SK-N-SH (cell line): ENCODE results near the gene PLPPR5. TPM values are rescaled to one million over a fixed set of nuclear protein-coding genes. Genes with fewer than 3 reads are reported as not detected.
A peak's percentile ranks its signal among the peaks of the same experiment; 100 is the strongest.

ENCODE experiments used
- CTCF ChIA-PET: fragments of 300-600, 350-600 bp; formaldehyde crosslinking; extraction: SDS; loops from one replicate; lab custom pipeline; 2021; lab: Yijun Ruan, JAX
- POLR2A ChIA-PET: fragments of 350-600 bp; sonication (Branson Sonifier 250); formaldehyde crosslinking; extraction: SDS; loops from one replicate; lab custom pipeline; 2020; ENCODE audit warnings: antibody characterized with exemption, inconsistent platforms; lab: Yijun Ruan, JAX
- DNase-seq: peaks from one replicate; pipeline ENCODE4 v3.0.0; 2012
- H2AFZ ChIP-seq: fragments of 200-600 bp; sonication (generic); 2 replicates; pipeline ENCODE4 v1.8.1; 2016; ENCODE audit warnings: antibody characterized with exemption, mild to moderate bottlenecking, low read depth
- H3F3A ChIP-seq: fragments of 200-600 bp; sonication (generic); replicated peaks from 2 replicates; pipeline ENCODE3; 2016; ENCODE audit warnings: antibody characterized with exemption, mild to moderate bottlenecking; ENCODE audit not compliant: insufficient read depth
- H3K27ac ChIP-seq, 2 experiments: fragments of 200-500 bp in 1 of 2; fragments of 200-600 bp in 1 of 2; sonication (Bioruptor generic) in 1 of 2; sonication (generic), shearing (Covaris generic) in 1 of 2; 2 replicates each; pipeline versions ENCODE4 v1.5.1 to v1.6.1; 2014 to 2016; ENCODE audit warnings: low read depth in 2 of 2, inconsistent platforms in 1 of 2, low read length in 1 of 2, mild to moderate bottlenecking in 1 of 2, mixed read lengths in 1 of 2
- H3K27me3 ChIP-seq: fragments of 200-600 bp; sonication (generic), shearing (Covaris generic); 2 replicates; pipeline ENCODE4 v1.6.1; 2016; ENCODE audit warnings: mixed run types; ENCODE audit not compliant: insufficient read depth
- H3K36me3 ChIP-seq, 2 experiments: fragments of 200-500 bp in 1 of 2; fragments of 200-600 bp in 1 of 2; sonication (Bioruptor generic) in 1 of 2; sonication (generic) in 1 of 2; replicated peaks in 1 of 2; 2 replicates each; pipeline versions ENCODE3 to v1.5.1; 2014 to 2016; ENCODE audit warnings: low read length in 1 of 2, mild to moderate bottlenecking in 1 of 2; ENCODE audit not compliant: insufficient read depth in 2 of 2, control insufficient read depth in 1 of 2
- H3K4me1 ChIP-seq, 2 experiments: fragments of 200-500 bp in 1 of 2; fragments of 200-600 bp in 1 of 2; sonication (Bioruptor generic) in 1 of 2; sonication (generic), shearing (Covaris generic) in 1 of 2; 2 replicates each; pipeline versions ENCODE4 v1.5.1 to v1.6.1; 2014 to 2016; ENCODE audit warnings: low read depth in 1 of 2, low read length in 1 of 2, mixed run types in 1 of 2; ENCODE audit not compliant: insufficient read depth in 2 of 2, control insufficient read depth in 1 of 2
- H3K4me2 ChIP-seq: fragments of 200-600 bp; sonication (generic), shearing (Covaris generic); 2 replicates; pipeline ENCODE4 v1.6.1; 2017; ENCODE audit warnings: mixed run types
- H3K4me3 ChIP-seq, 2 experiments: fragments of 200-500 bp in 1 of 2; fragments of 200-600 bp in 1 of 2; sonication (Bioruptor generic) in 1 of 2; sonication (generic), shearing (Covaris generic) in 1 of 2; 2 replicates each; pipeline versions ENCODE4 v1.5.1 to v1.8.1; 2014 to 2016; ENCODE audit warnings: low read depth in 2 of 2, inconsistent platforms in 1 of 2, low read length in 1 of 2, mild to moderate bottlenecking in 1 of 2, mixed read lengths in 1 of 2, moderate library complexity in 1 of 2
- H3K79me2 ChIP-seq: fragments of 200-600 bp; sonication (generic); 2 replicates; pipeline ENCODE4 v1.8.1; 2017; ENCODE audit warnings: mild to moderate bottlenecking; ENCODE audit not compliant: insufficient read depth
- H3K9ac ChIP-seq: fragments of 200-600 bp; sonication (generic); 2 replicates; pipeline ENCODE4 v1.6.1; 2017; ENCODE audit warnings: mixed run types
- H3K9me2 ChIP-seq: fragments of 200-600 bp; sonication (generic); 2 replicates; pipeline ENCODE4 v1.6.1; 2017; ENCODE audit warnings: mixed run types
- H3K9me3 ChIP-seq: fragments of 200-600 bp; sonication (generic); 2 replicates; pipeline ENCODE4 v1.6.1; 2017; ENCODE audit warnings: mixed run types, mild to moderate bottlenecking, moderate library complexity
- H4K20me1 ChIP-seq: fragments of 200-600 bp; sonication (generic); 2 replicates; pipeline ENCODE4 v1.6.1; 2017; ENCODE audit warnings: mild to moderate bottlenecking, mixed run types; ENCODE audit not compliant: insufficient read depth
- EP300 ChIP-seq, 2 experiments: IDR thresholded peaks; 2 replicates each; pipeline versions ENCODE4 v1.4.0 to v1.6.1; 2012; ENCODE audit warnings: borderline replicate concordance in 1 of 2, low read depth in 1 of 2, low read length in 1 of 2
- FOSL2 ChIP-seq: IDR thresholded peaks from 2 replicates; pipeline ENCODE4 v1.4.0; 2012; ENCODE audit warnings: low read depth, mild to moderate bottlenecking, moderate library complexity, borderline replicate concordance
- FOXM1 ChIP-seq: IDR thresholded peaks from 2 replicates; pipeline ENCODE4 v1.4.0; 2012; ENCODE audit warnings: low read depth, mild to moderate bottlenecking
- GATA2 ChIP-seq: sonication (generic); formaldehyde crosslinking; IDR thresholded peaks from 2 replicates; pipeline ENCODE4 v1.5.0; 2020; ENCODE audit warnings: mild to moderate bottlenecking, missing genetic modification reagents
- IRF3 ChIP-seq: fragments of 150-350 bp; IDR thresholded peaks from 2 replicates; pipeline ENCODE4 v1.6.1; 2016; ENCODE audit warnings: mild to moderate bottlenecking, low read depth, low read length
- JUND ChIP-seq: IDR thresholded peaks from 2 replicates; pipeline ENCODE4 v1.4.0; 2012
- MEF2A ChIP-seq: IDR thresholded peaks from 2 replicates; pipeline ENCODE4 v1.4.0; 2012; ENCODE audit warnings: low read depth, borderline replicate concordance
- NFIC ChIP-seq: IDR thresholded peaks from 2 replicates; pipeline ENCODE4 v1.4.0; 2012; ENCODE audit warnings: borderline replicate concordance
- PBX3 ChIP-seq: IDR thresholded peaks from 2 replicates; pipeline ENCODE4; 2012
- RAD21 ChIP-seq: IDR thresholded peaks from 2 replicates; pipeline ENCODE4 v1.6.1; 2012; ENCODE audit warnings: mild to moderate bottlenecking, low read length
- RCOR1 ChIP-seq: fragments of 150-350 bp; IDR thresholded peaks from 2 replicates; pipeline ENCODE4 v1.6.1; 2017; ENCODE audit warnings: antibody characterized with exemption, low read length
- REST ChIP-seq: IDR thresholded peaks from 2 replicates; pipeline ENCODE4 v1.6.1; 2012; ENCODE audit warnings: mild to moderate bottlenecking, low read depth, low read length, moderate library complexity
- RFX5 ChIP-seq: IDR thresholded peaks from 2 replicates; pipeline ENCODE4 v1.6.1; 2012; ENCODE audit warnings: mild to moderate bottlenecking, improper control_type of control experiment, low read length
- RXRA ChIP-seq: IDR thresholded peaks from 2 replicates; pipeline ENCODE4 v1.4.0; 2012; ENCODE audit warnings: low read depth, mild to moderate bottlenecking, borderline replicate concordance
- TAF1 ChIP-seq: IDR thresholded peaks from 2 replicates; pipeline ENCODE4 v1.6.1; 2012; ENCODE audit warnings: low read depth, mild to moderate bottlenecking, low read length, moderate library complexity, borderline replicate concordance
- TCF12 ChIP-seq: IDR thresholded peaks from 2 replicates; pipeline ENCODE4 v1.4.0; 2012
- TEAD4 ChIP-seq: IDR thresholded peaks from 2 replicates; pipeline ENCODE4 v1.4.0; 2012; ENCODE audit warnings: mild to moderate bottlenecking, borderline replicate concordance; ENCODE audit not compliant: insufficient read depth
- USF1 ChIP-seq: IDR thresholded peaks from 2 replicates; pipeline ENCODE4 v1.4.0; 2012; ENCODE audit warnings: low read depth, borderline replicate concordance
- WGBS: methylation state at CpG from one replicate; pipeline ENCODE4 v1.1.6; 2017; ENCODE audit warnings: low lambda C conversion rate; 5-methylcytosine and 5-hydroxymethylcytosine counted together
- polyA plus RNA-seq, 3 experiments: library from polyadenylated mRNA; depleted of rRNA; stranded (reverse); fragments of >200 nt; gene quantifications; 2 replicates each; pipeline ENCODE4 v1.2.3, GENCODE V29; 2012

The PLPPR5 gene
- polyA plus RNA-seq, 1 of the 3 experiments (the other 2 are of a cell fraction), result 0.23 TPM

GRCh38 chr1:98903726-98904125 is 100.9 kb downstream of the PLPPR5 start:
- no peaks in the 10 kb centered on the region for H3K9me2 ChIP-seq
- no peaks in the 10 kb centered on the region for H3K9me3 ChIP-seq
- H3K4me3 ChIP-seq, result no peak overlapping the region
- peak overlapping the region; percentile 24; the same call in 1 of the 2 replicates for H3K4me2 ChIP-seq
- ChIA-PET CTCF (no interaction called here), POLR2A (no interaction called here)
- H3K4me1 ChIP-seq, result peaks cover 2 to 10% of the 10 kb centered on the region in 2 experiments; a peak in 3 of 4 replicates
- peak overlapping the region in 1 of 2 experiments; percentile 72; a peak in 2 of 4 replicates for H3K27ac ChIP-seq
- H3K36me3 ChIP-seq, result no peaks in the 10 kb centered on the region
- no peaks in the 10 kb centered on the region for H4K20me1 ChIP-seq
- no peaks in the 10 kb centered on the region for H3K27me3 ChIP-seq
- H3K9ac ChIP-seq, result no peak overlapping the region
- no peaks in the 10 kb centered on the region for H3K79me2 ChIP-seq
- WGBS, result 93% methylated on average over 1 of the region's 1 CpG
- no peak for TF ChIP-seq NFIC
- TF ChIP-seq MEF2A, result no peak
- no peak for TF ChIP-seq FOXM1
- TF ChIP-seq TAF1, result no peak
- TF ChIP-seq GATA2, result no peak
- no peak for TF ChIP-seq RCOR1
- no peak for TF ChIP-seq RAD21
- peak; percentile 39; the same call in 1 of the 2 replicates for TF ChIP-seq PBX3
- DNase-seq, result no peak
- peaks cover 29% of the 10 kb centered on the region for H3F3A ChIP-seq
- no peak overlapping the region for H2AFZ ChIP-seq

- no peak overlapping the region for H3K4me3 ChIP-seq
- no peak for DNase-seq
- no peaks in the 10 kb centered on the region for H3K79me2 ChIP-seq
- peak overlapping the region in 1 of 2 experiments; percentile 72; a peak in 2 of 4 replicates for H3K27ac ChIP-seq
- WGBS, result 13% methylated on average over 2 of the region's 2 CpGs
- H3K4me1 ChIP-seq, result peaks cover 2 to 10% of the 10 kb centered on the region in 2 experiments; a peak in 3 of 4 replicates
- H3K9me2 ChIP-seq, result no peaks in the 10 kb centered on the region
- peak overlapping the region; percentile 24; the same call in 1 of the 2 replicates for H3K4me2 ChIP-seq
- no peak overlapping the region for H2AFZ ChIP-seq
- peaks cover 29% of the 10 kb centered on the region for H3F3A ChIP-seq
- POLR2A ChIA-PET, result no interaction called here
- no peaks in the 10 kb centered on the region for H4K20me1 ChIP-seq
- TF ChIP-seq RFX5 (no peak), TCF12 (peak; percentile 53; the same call in 1 of the 2 replicates), RXRA (no peak), TEAD4 (peak; percentile 30; the same call in 1 of the 2 replicates), REST (no peak), FOSL2 (peak; percentile 36; the same call in 1 of the 2 replicates), USF1 (no peak), IRF3 (no peak), JUND (peak; percentile 39), PBX3 (peak; percentile 64), EP300 (IDR thresholded peaks at IDR 0.05; ENCODE audit: borderline replicate concordance in 1 of 2, low read depth in 1 of 2, low read length in 1 of 2) (0 out of 4 replicates have a peak, but pooled peaks of 1 of the 2 experiments have one; percentile 14), NFIC (peak; percentile 80)
- no peaks in the 10 kb centered on the region for H3K27me3 ChIP-seq
- H3K36me3 ChIP-seq, result no peaks in the 10 kb centered on the region
- H3K9ac ChIP-seq, result 0 out of 2 replicates have a peak overlapping the region, but pooled peaks have one; percentile 10
- no peaks in the 10 kb centered on the region for H3K9me3 ChIP-seq
- CTCF ChIA-PET, result no interaction called here
Observed at GRCh38 chr1:98903261-98903660, 101.4 kb downstream of the PLPPR5 start.
